SK-N-SH treated with all-trans-retinoic acid at 6 μM for 48 hours (cell line): ENCODE results near the gene GRK5.

Experiments used
- ATAC-seq: fragments of 200-7000 bp; cut with Tn5 transposase; 3 replicates; pipeline ENCODE4 v1.9.1; 2020; ENCODE audit warnings: mild to moderate bottlenecking, moderate library complexity
- ARNTL ChIP-seq: fragments of 450-650 bp; formaldehyde crosslinking; IDR thresholded peaks from 2 replicates; pipeline ENCODE4 v1.5.0; 2020; ENCODE audit warnings: low read depth, mild to moderate bottlenecking, moderate library complexity, borderline replicate concordance
- BACH2 ChIP-seq: fragments of 250-450 bp; sonication (Bioruptor Pico); IDR thresholded peaks from 2 replicates; pipeline ENCODE4 v1.9.0; 2021; ENCODE audit warnings: mild to moderate bottlenecking, borderline replicate concordance
- CREB5 ChIP-seq: fragments of 250-450 bp; sonication (Bioruptor Pico); IDR thresholded peaks from 2 replicates; pipeline ENCODE4 v1.5.1; 2020; ENCODE audit warnings: low read depth, mild to moderate bottlenecking, moderate library complexity
- ESRRG ChIP-seq: fragments of 250-450 bp; sonication (Bioruptor Pico); IDR thresholded peaks from 2 replicates; pipeline ENCODE4 v1.6.1; 2021; ENCODE audit warnings: mild to moderate bottlenecking
- GLIS3 ChIP-seq: fragments of 250-450 bp; sonication (Bioruptor Pico); IDR thresholded peaks from 2 replicates; pipeline ENCODE4 v1.5.0; 2020; ENCODE audit warnings: mild to moderate bottlenecking, moderate library complexity
- OSR1 ChIP-seq: fragments of 250-450 bp; sonication (Bioruptor Pico); IDR thresholded peaks from 2 replicates; pipeline ENCODE4 v1.8.0; 2022; ENCODE audit warnings: moderate library complexity, mild to moderate bottlenecking, inconsistent platforms
- PATZ1 ChIP-seq: fragments of 250-450 bp; sonication (Bioruptor Pico); IDR thresholded peaks from 2 replicates; pipeline ENCODE4 v1.8.0; 2020; ENCODE audit warnings: mild to moderate bottlenecking, moderate library complexity, borderline replicate concordance
- PPARA ChIP-seq: fragments of 250-450 bp; sonication (Bioruptor Pico); IDR thresholded peaks from 2 replicates; pipeline ENCODE4 v1.5.0; 2020; ENCODE audit warnings: mild to moderate bottlenecking, borderline replicate concordance
- RARB ChIP-seq: fragments of 250-450 bp; sonication (Bioruptor Pico); IDR thresholded peaks from 2 replicates; pipeline ENCODE4 v1.8.0; 2021; ENCODE audit warnings: mild to moderate bottlenecking, moderate library complexity
- SNAI2 ChIP-seq: fragments of 250-450 bp; sonication (Bioruptor Pico); IDR thresholded peaks from 2 replicates; pipeline ENCODE4 v1.5.0; 2020; ENCODE audit warnings: mild to moderate bottlenecking, moderate library complexity
- TCF4 ChIP-seq: fragments of 250-450 bp; sonication (Bioruptor Pico); IDR thresholded peaks from 2 replicates; pipeline ENCODE4 v1.8.0; 2021; ENCODE audit warnings: mild to moderate bottlenecking, moderate library complexity, borderline replicate concordance
- TOX ChIP-seq: fragments of 250-450 bp; sonication (Bioruptor Pico); IDR thresholded peaks from 2 replicates; pipeline ENCODE4 v1.8.0; 2021; ENCODE audit warnings: mild to moderate bottlenecking, moderate library complexity, borderline replicate concordance
- ZC3H10 ChIP-seq: fragments of 250-450 bp; sonication (Bioruptor Pico); IDR thresholded peaks from 2 replicates; pipeline ENCODE4 v1.5.1; 2021; ENCODE audit warnings: mild to moderate bottlenecking, moderate library complexity
- ZFP3 ChIP-seq: fragments of 250-450 bp; sonication (Bioruptor Pico); IDR thresholded peaks from 2 replicates; pipeline ENCODE4 v1.5.0; 2020; ENCODE audit warnings: mild to moderate bottlenecking, moderate library complexity
- ZFP30 ChIP-seq: fragments of 450-650 bp; formaldehyde crosslinking; IDR thresholded peaks from 2 replicates; pipeline ENCODE4 v1.5.0; 2022; ENCODE audit warnings: mild to moderate bottlenecking, moderate library complexity
- ZNF565 ChIP-seq: fragments of 450-650 bp; formaldehyde crosslinking; conservative IDR thresholded peaks from 2 replicates; pipeline ENCODE4 v1.5.0; 2020; ENCODE audit warnings: low read depth, mild to moderate bottlenecking, moderate library complexity
- ZNF70 ChIP-seq: fragments of 450-650 bp; formaldehyde crosslinking; IDR thresholded peaks from 2 replicates; pipeline ENCODE4 v1.5.0; 2020; ENCODE audit warnings: mild to moderate bottlenecking, moderate library complexity
- ZNF8 ChIP-seq: fragments of 450-650 bp; formaldehyde crosslinking; IDR thresholded peaks from 2 replicates; pipeline ENCODE4 v1.5.0; 2020; ENCODE audit warnings: mild to moderate bottlenecking, moderate library complexity
- TF ChIP-seq, protein P1 (sequence below): fragments of 250-450 bp; sonication (Bioruptor Pico); IDR thresholded peaks from 2 replicates; pipeline ENCODE4 v1.8.0; 2021; ENCODE audit warnings: low read depth, mild to moderate bottlenecking, moderate library complexity, borderline replicate concordance
- TF ChIP-seq, protein P2 (sequence below): fragments of 250-450 bp; sonication (Bioruptor Pico); IDR thresholded peaks from 2 replicates; pipeline ENCODE4 v1.5.0; 2020; ENCODE audit warnings: mild to moderate bottlenecking, moderate library complexity
- TF ChIP-seq, protein P3 (sequence below): fragments of 250-450 bp; sonication (Bioruptor Pico); IDR thresholded peaks from 2 replicates; pipeline ENCODE4 v1.5.1; 2021; ENCODE audit warnings: mild to moderate bottlenecking, moderate library complexity

Gene GRK5

DNA sequence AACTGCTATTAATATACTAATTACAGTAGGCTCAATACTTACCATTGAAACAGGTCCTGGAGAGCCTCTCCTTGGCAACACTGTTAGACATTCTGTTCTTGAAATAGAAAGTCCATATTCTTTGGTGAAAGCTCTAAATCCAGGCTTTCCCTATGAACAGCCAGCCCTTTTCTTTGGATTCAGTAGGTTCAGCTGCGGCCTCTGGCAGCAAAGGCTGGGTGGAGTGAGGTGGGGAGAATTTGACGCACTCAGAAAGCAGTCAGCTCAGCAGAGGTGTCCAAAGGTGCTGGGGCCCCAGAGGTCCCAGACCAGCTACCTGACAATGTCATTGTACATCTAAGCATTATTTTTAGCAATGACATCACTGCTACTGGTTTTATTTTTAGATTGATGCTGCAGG is 146.1 kb downstream of the GRK5 start:
- no peak for ATAC-seq
- TF ChIP-seq ZFP3 (CRISPR knock-in tag) (no peak), BACH2 (CRISPR knock-in tag) (no peak), ARNTL (CRISPR knock-in tag) (no peak), CREB5 (CRISPR knock-in tag) (no peak), RARB (CRISPR knock-in tag) (no peak), ZNF70 (CRISPR knock-in tag) (no peak), ZC3H10 (no peak), OSR1 (CRISPR knock-in tag) (no peak), ESRRG (CRISPR knock-in tag) (no peak), PATZ1 (no peak), SNAI2 (CRISPR knock-in tag) (no peak), TOX (CRISPR knock-in tag) (no peak), ZNF565 (CRISPR knock-in tag) (no peak), PPARA (CRISPR knock-in tag) (no peak), GLIS3 (no peak), TCF4 (CRISPR knock-in tag) (no peak)
- TF ChIP-seq, protein P1, sequence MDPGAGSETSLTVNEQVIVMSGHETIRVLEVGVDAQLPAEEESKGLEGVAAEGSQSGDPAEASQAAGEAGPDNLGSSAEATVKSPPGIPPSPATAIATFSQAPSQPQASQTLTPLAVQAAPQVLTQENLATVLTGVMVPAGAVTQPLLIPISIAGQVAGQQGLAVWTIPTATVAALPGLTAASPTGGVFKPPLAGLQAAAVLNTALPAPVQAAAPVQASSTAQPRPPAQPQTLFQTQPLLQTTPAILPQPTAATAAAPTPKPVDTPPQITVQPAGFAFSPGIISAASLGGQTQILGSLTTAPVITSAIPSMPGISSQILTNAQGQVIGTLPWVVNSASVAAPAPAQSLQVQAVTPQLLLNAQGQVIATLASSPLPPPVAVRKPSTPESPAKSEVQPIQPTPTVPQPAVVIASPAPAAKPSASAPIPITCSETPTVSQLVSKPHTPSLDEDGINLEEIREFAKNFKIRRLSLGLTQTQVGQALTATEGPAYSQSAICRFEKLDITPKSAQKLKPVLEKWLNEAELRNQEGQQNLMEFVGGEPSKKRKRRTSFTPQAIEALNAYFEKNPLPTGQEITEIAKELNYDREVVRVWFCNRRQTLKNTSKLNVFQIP (CRISPR knock-in tag): no peak
- TF ChIP-seq, protein P2, sequence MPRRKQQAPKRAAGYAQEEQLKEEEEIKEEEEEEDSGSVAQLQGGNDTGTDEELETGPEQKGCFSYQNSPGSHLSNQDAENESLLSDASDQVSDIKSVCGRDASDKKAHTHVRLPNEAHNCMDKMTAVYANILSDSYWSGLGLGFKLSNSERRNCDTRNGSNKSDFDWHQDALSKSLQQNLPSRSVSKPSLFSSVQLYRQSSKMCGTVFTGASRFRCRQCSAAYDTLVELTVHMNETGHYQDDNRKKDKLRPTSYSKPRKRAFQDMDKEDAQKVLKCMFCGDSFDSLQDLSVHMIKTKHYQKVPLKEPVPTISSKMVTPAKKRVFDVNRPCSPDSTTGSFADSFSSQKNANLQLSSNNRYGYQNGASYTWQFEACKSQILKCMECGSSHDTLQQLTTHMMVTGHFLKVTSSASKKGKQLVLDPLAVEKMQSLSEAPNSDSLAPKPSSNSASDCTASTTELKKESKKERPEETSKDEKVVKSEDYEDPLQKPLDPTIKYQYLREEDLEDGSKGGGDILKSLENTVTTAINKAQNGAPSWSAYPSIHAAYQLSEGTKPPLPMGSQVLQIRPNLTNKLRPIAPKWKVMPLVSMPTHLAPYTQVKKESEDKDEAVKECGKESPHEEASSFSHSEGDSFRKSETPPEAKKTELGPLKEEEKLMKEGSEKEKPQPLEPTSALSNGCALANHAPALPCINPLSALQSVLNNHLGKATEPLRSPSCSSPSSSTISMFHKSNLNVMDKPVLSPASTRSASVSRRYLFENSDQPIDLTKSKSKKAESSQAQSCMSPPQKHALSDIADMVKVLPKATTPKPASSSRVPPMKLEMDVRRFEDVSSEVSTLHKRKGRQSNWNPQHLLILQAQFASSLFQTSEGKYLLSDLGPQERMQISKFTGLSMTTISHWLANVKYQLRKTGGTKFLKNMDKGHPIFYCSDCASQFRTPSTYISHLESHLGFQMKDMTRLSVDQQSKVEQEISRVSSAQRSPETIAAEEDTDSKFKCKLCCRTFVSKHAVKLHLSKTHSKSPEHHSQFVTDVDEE (CRISPR knock-in tag): no peak
- TF ChIP-seq, protein P3, sequence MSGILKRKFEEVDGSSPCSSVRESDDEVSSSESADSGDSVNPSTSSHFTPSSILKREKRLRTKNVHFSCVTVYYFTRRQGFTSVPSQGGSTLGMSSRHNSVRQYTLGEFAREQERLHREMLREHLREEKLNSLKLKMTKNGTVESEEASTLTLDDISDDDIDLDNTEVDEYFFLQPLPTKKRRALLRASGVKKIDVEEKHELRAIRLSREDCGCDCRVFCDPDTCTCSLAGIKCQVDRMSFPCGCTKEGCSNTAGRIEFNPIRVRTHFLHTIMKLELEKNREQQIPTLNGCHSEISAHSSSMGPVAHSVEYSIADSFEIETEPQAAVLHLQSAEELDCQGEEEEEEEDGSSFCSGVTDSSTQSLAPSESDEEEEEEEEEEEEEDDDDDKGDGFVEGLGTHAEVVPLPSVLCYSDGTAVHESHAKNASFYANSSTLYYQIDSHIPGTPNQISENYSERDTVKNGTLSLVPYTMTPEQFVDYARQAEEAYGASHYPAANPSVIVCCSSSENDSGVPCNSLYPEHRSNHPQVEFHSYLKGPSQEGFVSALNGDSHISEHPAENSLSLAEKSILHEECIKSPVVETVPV (CRISPR knock-in tag): no peak

DNA sequence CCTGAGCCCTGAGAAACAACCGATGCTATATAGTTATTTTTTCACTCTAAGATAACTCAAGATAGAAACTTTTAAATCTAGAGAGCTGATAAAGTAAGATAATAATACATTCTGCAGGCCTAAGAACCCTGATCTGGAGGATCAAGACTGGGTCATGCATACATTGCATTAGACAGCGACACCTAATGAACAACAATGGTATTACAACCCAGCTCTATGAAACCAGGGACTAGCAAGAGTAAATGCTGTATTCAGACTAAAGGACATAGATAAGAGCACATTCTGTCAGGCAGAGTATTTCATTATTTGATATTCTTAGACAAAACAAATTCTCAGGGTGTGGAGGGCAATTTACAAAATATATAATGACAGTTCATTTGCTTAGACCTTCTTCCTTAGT is 148.6 kb downstream of the GRK5 start:
- no peak for ATAC-seq
- TF ChIP-seq ZFP3 (CRISPR knock-in tag) (no peak), GLIS3 (no peak), ARNTL (CRISPR knock-in tag) (no peak), PPARA (CRISPR knock-in tag) (no peak), ESRRG (CRISPR knock-in tag) (no peak), PATZ1 (no peak), ZNF8 (no peak), TCF4 (CRISPR knock-in tag) (no peak), ZFP30 (CRISPR knock-in tag) (no peak), ZC3H10 (no peak)
- TF ChIP-seq, protein P3 (CRISPR knock-in tag): no peak
- TF ChIP-seq, protein P2 (CRISPR knock-in tag): no peak
- TF ChIP-seq, protein P1 (CRISPR knock-in tag): no peak
